Progenitor cell of endocrine pancreas (in vitro differentiated cells): ENCODE data around the gene MAJIN. TPM values are rescaled to one million over a fixed set of nuclear protein-coding genes. Genes with fewer than 3 reads are reported as not detected.
A peak's percentile ranks its signal among the peaks of the same experiment; 100 is the strongest.

ENCODE experiments used
- DNase-seq: peaks from one replicate; pipeline ENCODE4 v3.0.0; 2021; ENCODE audit warnings: low spot score; ENCODE audit not compliant: unreplicated experiment
- H3K27ac Mint-ChIP-seq: 2 replicates; pipeline ENCODE4 v1.8.0; 2021; ENCODE audit warnings: mild to moderate bottlenecking, moderate library complexity, mixed read lengths
- H3K27me3 Mint-ChIP-seq: 2 replicates; pipeline ENCODE4 v1.8.0; 2021; ENCODE audit warnings: mixed read lengths
- H3K36me3 Mint-ChIP-seq: 2 replicates; pipeline ENCODE4 v1.8.0; 2022; ENCODE audit warnings: mixed read lengths; ENCODE audit not compliant: insufficient read depth
- H3K4me1 Mint-ChIP-seq: 2 replicates; pipeline ENCODE4 v1.8.0; 2021; ENCODE audit warnings: low read depth, mixed read lengths
- H3K4me3 Mint-ChIP-seq: 2 replicates; pipeline ENCODE4 v1.8.0; 2021; ENCODE audit warnings: low read depth, mild to moderate bottlenecking, moderate library complexity, mixed read lengths
- H3K9me3 Mint-ChIP-seq: 2 replicates; pipeline ENCODE4 v1.8.0; 2021; ENCODE audit warnings: low read depth, mixed read lengths
- CTCF ChIP-seq: fragments of 200-600 bp; sonication (generic); IDR thresholded peaks from one replicate; pipeline ENCODE4 v1.5.0; 2021; ENCODE audit warnings: antibody characterized with exemption, mild to moderate bottlenecking; ENCODE audit not compliant: unreplicated experiment
- total RNA-seq: library from RNA; stranded (reverse); gene quantifications from 2 replicates; pipeline ENCODE4 v1.2.1, GENCODE V29; 2021

Gene MAJIN
- total RNA-seq, 1 donor from 2014 or later = not detected

- Mint-ChIP-seq H3K4me1 (peaks cover 18% of the 10 kb centered on the region), H3K9me3 (no peaks in the 10 kb centered on the region), H3K4me3 (peak overlapping the region; percentile 76), H3K27ac (peak overlapping the region; percentile 98), H3K36me3 (peaks cover 2% of the 10 kb centered on the region), H3K27me3 (no peaks in the 10 kb centered on the region)
- DNase-seq = no peak
- no peak for TF ChIP-seq CTCF
Observed at GRCh38 chr11:64915376-64915887, 56.5 kb downstream of the MAJIN start.

- Mint-ChIP-seq H3K27me3 (no peaks in the 10 kb centered on the region), H3K9me3 (no peaks in the 10 kb centered on the region), H3K4me3 (no peak overlapping the region), H3K27ac (no peak overlapping the region), H3K36me3 (peaks cover 2% of the 10 kb centered on the region), H3K4me1 (peaks cover 18% of the 10 kb centered on the region)
- TF ChIP-seq CTCF = no peak
- DNase-seq = no peak
Observed at GRCh38 chr11:64914123-64914522, 57.8 kb downstream of the MAJIN start.

GRCh38 chr11:64913171-64913727 is 58.7 kb downstream of the MAJIN start:
- DNase-seq = no peak
- peaks cover 18% of the 10 kb centered on the region for H3K4me1 Mint-ChIP-seq
- no peaks in the 10 kb centered on the region for H3K27me3 Mint-ChIP-seq
- TF ChIP-seq CTCF = no peak
- H3K36me3 Mint-ChIP-seq = peaks cover 3% of the 10 kb centered on the region
- no peaks in the 10 kb centered on the region for H3K9me3 Mint-ChIP-seq
- no peak overlapping the region for H3K27ac Mint-ChIP-seq
- no peak overlapping the region for H3K4me3 Mint-ChIP-seq

- DNase-seq = no peak
- Mint-ChIP-seq H3K36me3 (peaks cover 5% of the 10 kb centered on the region), H3K27me3 (no peaks in the 10 kb centered on the region), H3K9me3 (no peaks in the 10 kb centered on the region), H3K4me3 (no peak overlapping the region), H3K4me1 (peaks cover 9% of the 10 kb centered on the region), H3K27ac (no peak overlapping the region)
- no peak for TF ChIP-seq CTCF
Observed at GRCh38 chr11:64911689-64912088, 60.2 kb downstream of the MAJIN start.

- TF ChIP-seq CTCF = no peak
- Mint-ChIP-seq H3K27me3 (no peaks in the 10 kb centered on the region), H3K9me3 (no peaks in the 10 kb centered on the region), H3K27ac (no peak overlapping the region), H3K4me3 (no peak overlapping the region), H3K36me3 (peaks cover 5% of the 10 kb centered on the region), H3K4me1 (peaks cover 4% of the 10 kb centered on the region)
- DNase-seq = no peak
Observed at GRCh38 chr11:64911142-64911541, 60.8 kb downstream of the MAJIN start.
